Stimulated activated CD8-positive, alpha-beta memory T cell treated with anti-CD3 and anti-CD28 coated beads, Interleukin-7, amount 100 ng/mL, for 48 hours (primary cell): Measurements from ENCODE around the gene NOS1AP.

Source experiments
- DNase-seq, 2 donors: peaks; one replicate each; pipeline ENCODE4 v3.0.0-alpha.2; 2020; ENCODE audit warnings: low read depth in 1 of 2; ENCODE audit errors: extremely low read depth in 1 of 2

Gene NOS1AP

GRCh38 chr1:162285149-162285561 is 215.7 kb downstream of the NOS1AP start:
- DNase-seq = no peak

GRCh38 chr1:162291000-162291399 is 221.5 kb downstream of the NOS1AP start:
- DNase-seq = no peak

GRCh38 chr1:162292422-162292849 is 222.9 kb downstream of the NOS1AP start:
- no peak for DNase-seq

GRCh38 chr1:162293073-162293692 is 223.7 kb downstream of the NOS1AP start:
- no peak for DNase-seq

- DNase-seq = no peak
These were observed 224.5 kb downstream of the NOS1AP start for GRCh38 chr1:162294015-162294414.

- no peak for DNase-seq
These were observed 227.7 kb downstream of the NOS1AP start for GRCh38 chr1:162297208-162297607.

- DNase-seq = no peak
These were observed 228.8 kb downstream of the NOS1AP start for GRCh38 chr1:162298266-162298665.

DNA sequence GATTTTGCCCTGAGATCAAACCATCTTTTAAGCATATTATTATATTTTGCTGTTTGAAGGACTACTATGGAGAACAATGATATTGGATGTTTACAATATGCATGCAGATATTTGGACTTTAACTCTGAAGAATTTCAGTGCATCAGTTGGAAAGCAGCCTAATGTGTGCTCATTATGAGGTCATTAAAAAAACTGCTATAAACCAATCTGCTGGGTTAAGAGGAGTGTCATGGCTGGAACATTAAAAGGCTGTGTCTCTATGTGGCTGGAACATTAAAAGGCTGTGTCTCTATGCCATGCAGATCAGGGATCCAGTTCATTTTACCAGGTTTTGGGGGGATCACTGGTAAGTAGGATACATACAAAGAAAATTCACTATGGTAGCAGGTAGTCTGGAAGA is 229.5 kb downstream of the NOS1AP start:
- no peak for DNase-seq

- DNase-seq = no peak
These were observed 230.8 kb downstream of the NOS1AP start for GRCh38 chr1:162300057-162300917.

GRCh38 chr1:162301696-162302095 is 232.2 kb downstream of the NOS1AP start:
- DNase-seq = no peak

DNA sequence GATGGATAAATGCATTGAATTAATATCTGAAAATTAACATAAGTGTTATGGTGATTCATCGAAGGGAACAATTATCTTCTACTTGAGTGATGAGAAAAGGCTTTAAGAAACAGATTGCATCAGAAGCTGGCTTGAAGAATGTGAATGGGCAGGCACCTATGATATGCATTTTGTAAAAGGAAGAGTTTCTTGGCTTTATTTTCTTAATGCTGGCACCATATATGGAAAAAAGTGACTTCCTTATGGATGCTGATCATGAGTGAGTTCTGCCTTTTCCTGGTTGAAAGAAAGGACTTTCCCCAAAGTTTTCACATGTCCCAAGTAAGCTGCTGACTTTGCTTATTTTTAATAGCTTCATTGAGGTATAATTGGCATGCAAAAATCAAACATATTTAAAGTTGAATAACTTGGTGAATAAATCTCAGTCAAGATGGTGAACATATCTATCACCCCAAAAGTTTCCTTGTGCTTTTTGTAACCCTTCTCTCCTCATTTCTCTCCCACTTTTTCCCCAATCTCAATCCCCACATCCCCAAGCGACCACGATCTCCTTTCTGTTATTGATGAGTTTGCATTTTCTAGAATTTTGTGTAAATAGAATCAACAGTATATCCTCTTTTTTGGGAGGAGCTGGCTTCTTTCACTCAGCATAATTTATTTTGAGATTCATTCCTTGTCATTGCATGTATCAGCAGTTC is 233.0 kb downstream of the NOS1AP start:
- no peak for DNase-seq

DNA sequence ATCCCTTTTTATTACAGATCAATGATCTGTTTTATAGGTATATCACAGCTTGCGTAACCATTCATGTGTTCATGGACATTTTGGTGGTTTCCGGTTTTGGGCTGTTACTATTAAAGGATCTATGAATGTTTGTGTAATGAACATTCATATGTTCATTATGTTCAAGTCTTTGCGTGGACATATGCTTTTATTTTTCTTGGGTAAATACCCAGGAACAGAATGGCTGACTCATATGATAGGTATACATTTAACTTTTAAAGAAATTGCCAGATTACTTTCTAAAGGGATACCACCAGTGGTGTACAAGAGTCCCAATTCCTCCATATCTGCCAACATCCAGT is 233.5 kb downstream of the NOS1AP start:
- no peak for DNase-seq

GRCh38 chr1:162304736-162305135 is 235.2 kb downstream of the NOS1AP start:
- no peak for DNase-seq

DNA sequence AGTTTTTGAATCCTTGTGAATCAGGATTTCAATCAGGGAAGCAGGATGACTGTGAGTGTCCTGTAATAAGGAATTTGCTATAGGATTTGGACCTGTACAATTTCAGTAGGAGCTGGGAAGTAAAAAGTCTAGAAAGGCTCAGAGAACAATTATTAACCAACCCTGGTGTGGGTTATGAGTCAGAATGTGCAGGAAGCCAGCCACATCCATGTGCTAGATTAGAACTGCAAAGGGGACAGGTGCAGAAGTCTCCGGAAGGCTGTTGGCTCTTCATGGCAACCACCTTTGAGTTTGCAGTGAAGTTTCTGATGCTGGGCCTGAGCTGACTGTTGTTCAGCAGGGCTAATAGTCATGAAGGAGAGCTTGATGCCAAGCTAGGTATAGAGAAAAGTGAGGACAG is 236.5 kb downstream of the NOS1AP start:
- DNase-seq = no peak

- DNase-seq = no peak
These were observed 240.8 kb downstream of the NOS1AP start for GRCh38 chr1:162310337-162310736.

DNA sequence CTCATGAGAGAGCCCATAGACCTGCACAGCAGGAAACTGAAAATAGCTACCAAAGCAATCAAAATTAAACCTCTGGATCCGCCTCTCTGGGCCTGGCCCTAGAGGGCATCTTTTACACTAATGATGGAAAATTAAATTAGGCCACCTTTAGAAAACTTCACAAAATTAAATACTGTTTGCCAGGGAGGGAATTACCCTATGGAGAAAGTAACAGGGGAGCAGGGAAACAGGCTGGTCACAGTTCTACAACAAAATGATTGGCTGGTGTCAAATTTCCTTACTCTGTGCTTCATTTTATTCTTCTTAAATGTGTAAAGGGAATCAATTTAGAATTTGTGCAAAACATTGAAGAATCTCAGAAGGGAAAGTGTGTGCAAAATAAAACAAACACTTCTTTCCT is 244.7 kb downstream of the NOS1AP start:
- no peak for DNase-seq

DNA sequence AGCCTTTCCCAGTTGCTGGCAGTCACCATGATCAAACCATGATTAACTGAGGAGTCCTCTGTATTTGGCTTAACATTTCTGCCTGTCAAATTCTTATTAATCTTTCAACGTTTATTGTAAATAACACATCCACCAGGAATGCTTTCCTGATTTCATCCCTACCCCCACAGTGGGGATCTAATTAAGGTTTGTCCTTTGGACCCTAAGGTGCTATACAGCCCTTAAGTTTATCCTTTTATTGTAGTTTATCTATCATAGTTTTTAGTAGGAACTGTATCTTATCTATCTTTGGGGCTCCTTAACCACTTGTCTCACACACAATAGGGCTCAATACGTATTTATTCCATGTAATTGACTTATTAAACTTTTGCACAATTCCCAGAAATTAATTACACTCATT is 246.2 kb downstream of the NOS1AP start:
- DNase-seq = no peak

DNA sequence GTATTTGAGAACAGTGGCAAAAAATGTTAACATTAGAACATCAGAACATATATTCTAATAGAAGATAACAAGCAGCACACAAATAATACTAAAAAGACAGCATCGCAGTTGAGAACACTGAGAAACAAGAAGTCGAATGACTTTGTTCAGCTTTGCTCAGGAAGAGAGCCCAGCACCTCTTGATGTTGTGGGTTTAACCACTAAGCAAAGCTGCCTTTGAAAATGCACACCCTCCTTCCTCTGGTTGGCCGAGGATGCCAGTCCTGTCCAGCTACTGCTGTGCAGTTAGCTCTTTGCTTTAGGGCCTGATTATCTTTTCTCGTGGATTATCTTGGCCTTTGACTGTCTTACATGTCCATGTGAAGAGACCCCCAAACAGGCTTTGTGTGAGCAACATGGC is 246.7 kb downstream of the NOS1AP start:
- DNase-seq = no peak

DNA sequence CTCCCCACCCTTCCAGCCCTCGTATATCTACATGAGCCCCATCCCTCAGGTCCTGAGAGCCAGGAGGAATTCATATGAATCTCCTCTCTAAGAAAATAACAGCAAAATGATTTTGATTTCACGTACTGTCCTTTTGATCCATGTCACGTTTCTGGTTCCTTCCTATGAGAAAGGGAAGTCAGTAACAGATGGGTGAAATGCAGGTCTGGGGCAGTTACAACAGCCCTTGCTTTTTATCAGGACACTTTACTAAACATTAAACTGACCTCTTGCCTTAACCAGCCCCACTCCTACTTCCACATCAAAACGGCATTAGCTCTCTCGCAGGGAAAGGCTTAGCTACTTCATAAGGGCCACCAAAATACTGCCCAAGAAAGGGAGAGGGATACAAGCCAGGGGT is 248.1 kb downstream of the NOS1AP start:
- DNase-seq = no peak

DNA sequence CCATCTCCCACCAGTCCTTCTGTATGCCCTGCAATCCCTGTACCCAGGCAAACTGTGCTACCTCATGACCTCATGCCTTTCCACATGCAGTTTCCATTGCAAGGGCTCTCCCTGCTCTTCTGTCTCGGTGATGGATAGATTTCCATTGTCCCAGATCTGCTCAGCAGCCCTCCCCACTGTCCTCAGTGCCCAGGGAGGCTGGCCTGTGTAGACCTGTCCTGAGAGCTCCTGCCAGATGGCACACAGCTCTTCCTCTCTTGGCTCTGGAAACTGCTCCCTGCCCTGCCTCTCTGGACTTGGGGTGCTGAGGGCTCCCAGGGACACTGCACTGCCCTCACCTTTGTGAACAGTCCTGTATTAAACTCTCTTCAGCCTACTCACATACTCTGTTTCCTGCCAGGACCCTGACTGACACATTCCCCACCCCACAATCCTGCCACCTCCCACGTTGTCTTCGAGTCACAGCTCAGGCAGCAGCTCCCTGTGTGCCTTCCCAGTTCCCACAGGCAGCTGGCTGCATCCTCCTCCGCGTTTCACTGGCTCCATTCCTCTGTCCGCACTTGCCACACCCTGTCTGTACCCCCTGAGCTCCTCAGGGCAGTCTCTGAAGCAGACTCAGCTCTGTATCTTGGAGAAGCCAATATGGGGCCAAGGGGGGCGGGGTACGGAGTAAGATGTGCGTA is 250.1 kb downstream of the NOS1AP start:
- DNase-seq = no peak

- no peak for DNase-seq
These were observed 252.4 kb downstream of the NOS1AP start for GRCh38 chr1:162321809-162322422.
